Subcutaneous adipose tissue (tissue), 4 donors: ENCODE results near the gene CCDC68. TPM values are rescaled to one million over a fixed set of nuclear protein-coding genes. Genes with fewer than 3 reads are reported as not detected.

Experiments used
- CTCF ChIP-seq: fragments of 450-650 bp; IDR thresholded peaks from one replicate; pipeline ENCODE4 v1.5.1; 2016; ENCODE audit warnings: low read depth, mild to moderate bottlenecking, control low read depth, antibody characterized with exemption, moderate library complexity
- total RNA-seq, 4 donors: library from RNA; depleted of rRNA; stranded (reverse); fragments of >200 nt; gene quantifications; one replicate each; pipeline ENCODE4 v1.1.0, GENCODE V29; 2016

The CCDC68 gene
- total RNA-seq, 4 donors from 2014 or later, result 11.9 to 22.8 (median 16.3) TPM

GRCh38 chr18:54960197-54960596 is 936 bp upstream of the CCDC68 start:
- TF ChIP-seq CTCF, result no peak

- TF ChIP-seq CTCF, result no peak
Measured at GRCh38 chr18:54957996-54958395, 1.3 kb downstream of the CCDC68 start.

- TF ChIP-seq CTCF, result no peak
Measured at GRCh38 chr18:54957296-54957832, 1.9 kb downstream of the CCDC68 start.

- TF ChIP-seq CTCF, result no peak
Measured at GRCh38 chr18:54956506-54956905, 2.8 kb downstream of the CCDC68 start.

GRCh38 chr18:54952026-54952425 is 7.2 kb downstream of the CCDC68 start:
- no peak for TF ChIP-seq CTCF

GRCh38 chr18:54950221-54950620 is 9.0 kb downstream of the CCDC68 start:
- no peak for TF ChIP-seq CTCF

- no peak for TF ChIP-seq CTCF
Measured at GRCh38 chr18:54949588-54949987, 9.7 kb downstream of the CCDC68 start.
